ENCODE measurements around the gene KRT6C.

Gene KRT6C

DNA sequence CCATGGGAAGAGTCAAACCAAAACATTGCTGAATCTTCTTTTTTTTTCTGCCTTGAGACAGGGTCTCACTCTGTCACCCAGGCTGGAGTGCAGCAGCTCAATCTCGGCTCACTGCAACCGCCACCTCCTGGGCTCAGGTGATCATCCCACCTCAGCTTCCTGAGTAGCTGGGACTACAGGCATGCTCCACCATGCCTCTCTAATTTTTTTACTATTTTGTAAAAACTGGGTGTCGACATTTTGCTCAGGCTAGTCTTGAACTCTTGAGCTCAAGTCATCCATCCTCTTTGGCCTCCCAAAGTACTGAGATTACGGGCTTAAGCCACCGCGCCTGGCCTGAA is 38.0 kb downstream of the KRT6C start:
- DNase-seq (ENCODE audit: low spot score) (no peak), FAIRE-seq (no peak)

GRCh38 chr12:52434760-52435530 is 38.7 kb downstream of the KRT6C start:
- no peak for FAIRE-seq
- peak; percentile 10 for DNase-seq (ENCODE audit: low spot score)

DNA sequence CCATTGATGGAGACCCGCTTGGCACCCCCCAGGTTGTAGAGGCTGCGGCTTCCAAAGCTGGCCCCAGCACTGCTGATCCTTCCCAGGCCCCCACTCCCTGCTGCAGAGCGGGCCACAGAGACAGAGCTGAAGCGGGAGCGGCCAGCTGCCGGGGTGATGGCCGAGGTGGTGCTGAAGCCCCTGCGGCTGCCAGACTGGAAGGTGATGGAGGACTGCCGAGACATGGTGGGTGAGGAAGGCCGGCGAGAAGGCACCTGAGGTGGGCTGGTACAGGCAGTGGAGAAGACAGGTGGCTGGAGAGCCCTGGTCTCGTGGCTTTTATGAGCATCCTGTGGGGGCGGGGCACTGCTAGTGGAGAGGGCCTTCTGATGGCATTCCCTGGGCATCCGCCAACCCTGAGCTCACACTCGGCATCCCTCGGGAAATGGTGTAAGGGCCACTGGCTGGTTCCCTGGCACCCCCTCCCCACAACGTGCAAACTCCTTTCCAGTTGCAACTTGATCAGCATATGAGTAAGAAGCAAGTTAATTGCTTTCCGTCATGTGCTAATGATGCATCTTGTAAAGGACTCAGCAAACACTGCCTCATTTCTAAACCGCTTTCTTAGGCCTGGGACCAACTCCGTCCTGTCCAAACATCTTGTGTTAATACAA is 39.4 kb downstream of the KRT6C start, which contains the start of gene KRT75:
Gene KRT75 (minus strand): TSS at position 291 of the 653 bp plus-strand sequence. CDS start 67 bp downstream, at position 224.
- FAIRE-seq (no peak), DNase-seq (ENCODE audit: low spot score) (no peak)

GRCh38 chr12:52433501-52434080 is 40.0 kb downstream of the KRT6C start:
- DNase-seq (ENCODE audit: low spot score): no peak
- FAIRE-seq: no peak

- DNase-seq (ENCODE audit: low spot score) (no peak), FAIRE-seq (no peak)
These were observed 40.9 kb downstream of the KRT6C start for GRCh38 chr12:52432559-52433207.

- FAIRE-seq: no peak
- no peak for DNase-seq (ENCODE audit: low spot score)
These were observed 45.5 kb downstream of the KRT6C start for GRCh38 chr12:52428121-52428520.

- FAIRE-seq: no peak
These were observed 46.5 kb downstream of the KRT6C start for GRCh38 chr12:52427083-52427482.

DNA sequence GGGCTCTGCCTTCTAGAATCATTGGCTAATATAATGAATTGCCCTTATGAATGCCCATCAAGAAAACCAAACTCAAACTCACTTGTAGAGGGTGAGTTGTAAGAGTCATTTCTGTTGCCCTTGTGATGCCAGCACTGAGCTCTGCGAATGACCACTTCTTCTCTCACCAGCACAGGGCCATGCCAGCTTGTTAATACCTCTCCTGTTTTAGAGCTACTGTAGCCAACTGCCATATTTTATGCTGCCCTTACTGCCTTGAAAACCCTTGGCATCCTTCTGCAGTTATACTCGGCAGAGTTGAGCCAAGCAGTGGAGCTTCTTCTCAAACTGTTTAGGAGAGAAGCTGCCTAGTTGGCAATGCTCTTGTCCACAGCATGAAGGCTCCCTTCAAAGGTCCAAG is 47.6 kb downstream of the KRT6C start:
- DNase-seq (ENCODE audit: low spot score) (no peak), FAIRE-seq (no peak)

More at GRCh38 chr12:52427083-52427482, 46.5 kb downstream of the KRT6C start:
- DNase-seq (ENCODE audit: low spot score): no peak

DNA sequence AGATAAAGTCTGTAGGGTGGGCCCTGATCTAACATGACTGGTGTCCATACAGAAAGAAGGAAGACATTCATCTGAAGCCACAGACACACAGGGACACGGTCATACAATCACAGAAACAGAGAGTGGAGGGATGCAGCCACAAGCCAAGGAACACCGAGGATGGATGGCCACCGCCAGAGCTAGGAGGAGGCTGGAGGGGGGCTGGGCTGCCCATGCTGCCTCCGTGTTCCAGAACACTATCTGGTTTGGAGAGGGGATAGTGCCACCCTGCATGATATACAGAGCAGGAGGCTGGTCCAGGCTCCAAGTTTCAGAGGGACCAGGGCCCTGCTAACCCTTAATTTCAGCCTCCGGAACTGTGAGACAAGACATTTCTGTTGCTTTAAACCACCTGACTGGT is 48.1 kb downstream of the KRT6C start:
- FAIRE-seq (no peak), DNase-seq (ENCODE audit: low spot score) (no peak)

DNA sequence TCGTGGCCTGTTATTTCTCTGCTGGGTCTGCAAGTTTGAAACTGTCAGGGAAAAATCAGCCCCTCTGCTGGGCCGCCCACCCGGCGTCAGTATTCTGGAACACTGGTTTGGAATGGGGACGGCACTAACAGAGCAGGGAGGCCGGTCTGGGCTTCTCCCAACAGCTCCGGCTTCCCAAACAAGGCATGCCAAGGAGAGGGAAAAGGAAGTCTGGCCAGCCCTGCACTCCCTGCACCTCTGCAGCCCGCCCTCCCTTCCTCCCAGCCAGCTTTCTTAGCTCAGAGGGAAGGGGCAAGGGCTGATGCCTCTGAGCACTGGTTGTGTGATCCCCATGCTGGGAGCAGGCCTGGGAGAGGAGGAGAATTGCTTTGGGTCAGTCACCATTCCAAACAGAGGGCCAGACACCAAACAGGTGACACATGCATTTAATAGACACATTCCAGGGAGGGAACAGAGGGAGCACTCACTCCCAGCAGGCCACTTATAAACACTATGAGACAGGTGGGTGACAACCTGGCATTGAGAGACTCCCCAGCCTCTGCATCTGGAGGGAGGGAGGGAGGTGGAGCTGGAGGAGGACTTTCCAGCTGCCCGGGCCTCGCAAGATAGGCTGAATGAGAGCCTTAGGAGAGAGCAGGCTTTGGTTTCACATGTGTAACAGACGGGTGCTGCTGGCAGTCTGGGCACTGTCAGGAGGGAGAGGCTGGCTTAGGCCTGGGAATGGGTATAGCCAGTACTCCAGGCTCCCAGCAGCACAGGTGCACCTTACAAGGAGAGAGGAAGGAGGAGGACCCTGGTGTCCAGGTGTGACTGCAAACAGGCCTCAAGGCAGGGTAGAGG is 49.7 kb downstream of the KRT6C start:
- DNase-seq (ENCODE audit: low spot score) (no peak), FAIRE-seq (no peak)

DNA sequence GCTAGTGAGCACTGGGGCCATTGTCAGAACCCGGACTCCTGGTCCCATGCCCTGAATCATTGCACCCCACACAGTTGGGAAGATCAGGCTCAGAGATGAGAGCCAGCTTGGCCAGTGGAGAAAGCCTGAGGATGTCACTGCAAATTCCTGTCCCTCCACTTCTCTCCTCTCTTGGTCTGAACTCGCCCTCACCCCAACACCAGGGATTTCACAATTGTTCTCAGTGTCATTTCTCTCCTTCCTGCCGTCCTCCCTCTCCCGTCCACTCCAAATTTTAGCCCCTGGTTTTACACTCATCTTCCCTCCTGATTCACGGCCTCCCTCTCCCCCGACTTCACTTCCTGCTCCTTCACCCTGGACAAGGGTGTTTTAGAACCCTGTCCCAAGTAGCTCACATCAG is 50.6 kb downstream of the KRT6C start:
- no peak for FAIRE-seq

DNA sequence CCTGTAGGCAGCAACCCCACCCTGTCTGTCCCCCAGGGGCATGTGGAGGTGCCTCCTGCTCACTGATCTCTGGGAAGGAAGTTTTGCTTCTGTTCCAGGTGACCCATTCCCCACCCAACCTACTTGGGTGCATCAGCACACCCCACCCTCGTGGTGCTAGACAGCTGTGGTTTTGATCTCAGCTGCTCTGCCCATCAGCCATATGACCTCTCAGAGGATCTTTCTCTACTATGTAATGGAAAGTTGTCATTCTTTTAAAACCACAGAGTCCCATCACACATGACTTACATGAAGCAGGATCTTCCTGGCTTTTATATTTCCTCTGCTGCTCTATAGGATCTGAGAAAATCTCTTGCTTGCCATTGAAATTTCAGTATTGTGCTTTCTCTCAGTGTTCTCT is 53.9 kb downstream of the KRT6C start:
- DNase-seq (ENCODE audit: low spot score): peak; percentile 16

More for the DNA sequence above, 50.6 kb downstream of the KRT6C start:
- DNase-seq (ENCODE audit: low spot score): no peak

DNA sequence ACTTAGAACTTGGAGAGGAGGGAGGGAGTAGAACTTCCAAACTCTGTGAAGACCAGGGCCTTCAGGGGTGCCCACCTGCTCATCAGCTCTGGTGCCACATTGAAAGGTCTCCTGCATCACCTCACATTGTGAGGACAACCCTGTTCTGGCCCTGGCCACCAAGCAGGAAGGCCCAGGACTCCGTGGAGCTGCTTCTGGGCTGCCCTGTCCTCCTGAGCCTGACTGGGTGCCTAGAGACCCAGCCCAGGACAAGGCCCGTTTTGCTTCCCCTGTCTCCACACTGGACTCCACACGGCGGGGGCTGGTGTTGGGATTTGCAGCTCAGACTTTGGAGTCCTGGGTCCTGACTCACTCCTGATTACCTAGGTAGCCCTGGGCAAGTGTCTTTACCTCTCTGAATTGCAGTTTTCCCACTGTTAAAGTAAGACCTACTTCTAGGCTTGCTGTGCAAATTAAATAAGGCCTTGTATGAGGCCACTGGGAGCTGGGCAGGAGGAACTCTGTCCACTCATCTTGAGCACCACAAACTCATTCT is 55.0 kb downstream of the KRT6C start:
- no peak for DNase-seq (ENCODE audit: low spot score)
- FAIRE-seq: no peak

More for the DNA sequence above, 53.9 kb downstream of the KRT6C start:
- FAIRE-seq: no peak

Data from RCC 7860 (cell line).